Epithelial cell of proximal tubule (primary cell): ENCODE results near the gene WDR5. TPM values are rescaled to one million over a fixed set of nuclear protein-coding genes. Genes with fewer than 3 reads are reported as not detected.

Experiments used
- DNase-seq: peaks from one replicate; pipeline ENCODE4 v3.0.0-alpha.2; 2011; ENCODE audit warnings: low read depth
- H3K4me3 ChIP-seq: 2 replicates; pipeline ENCODE4 v1.5.1; 2011; ENCODE audit warnings: low read depth, mild to moderate bottlenecking, low read length
- total RNA-seq: library from RNA; depleted of rRNA; stranded (reverse); fragments of >200 nt; gene quantifications from 2 replicates; pipeline ENCODE4 v1.2.3, GENCODE V29; 2015
- TF ChIP-seq, protein P1 (sequence below): conservative IDR thresholded peaks from 2 replicates; pipeline ENCODE4 v1.5.1; 2012; ENCODE audit warnings: low read depth, mild to moderate bottlenecking, low read length

WDR5 gene
- total RNA-seq, 1 donor from 2014 or later = 29.1 TPM

DNA sequence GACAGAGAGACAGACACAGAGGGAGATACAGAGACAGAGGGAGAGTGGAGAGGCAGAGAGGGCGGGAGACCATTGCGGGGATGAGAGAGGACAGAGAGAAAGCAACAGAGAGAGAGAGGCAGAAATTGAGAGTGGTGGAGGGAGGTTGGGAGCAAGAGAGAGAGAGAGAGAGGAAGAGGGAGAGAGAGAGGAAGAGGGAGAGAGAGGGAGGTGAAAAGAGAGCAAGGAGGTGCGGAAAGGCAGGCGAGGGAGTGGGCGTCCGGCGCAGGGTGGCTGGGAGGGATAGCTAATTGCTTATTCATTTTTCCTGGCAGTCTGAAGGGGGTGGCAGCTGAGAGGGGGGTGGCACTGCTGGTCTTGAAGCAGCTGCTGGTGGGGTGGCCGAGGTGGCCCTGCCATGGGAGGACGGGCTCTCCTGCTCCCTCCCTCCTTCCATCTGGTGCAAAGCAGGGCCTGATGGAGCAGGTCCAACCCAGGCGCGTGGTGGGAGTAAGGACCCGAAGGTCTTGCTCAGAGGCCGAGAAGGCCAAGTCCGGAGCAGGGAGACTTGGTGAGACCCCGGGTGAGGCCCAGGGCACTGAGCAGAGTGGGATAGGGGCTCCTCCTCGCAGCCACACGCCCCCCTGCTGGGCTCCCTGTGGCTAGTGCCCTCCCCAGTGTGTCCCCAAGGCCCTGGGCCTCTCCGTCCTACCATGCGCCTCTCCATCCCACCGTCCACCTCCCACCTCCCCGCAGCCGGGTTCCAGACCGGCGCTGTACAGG is 53.8 kb downstream of the WDR5 start:
- DNase-seq = no peak
- TF ChIP-seq, protein P1, sequence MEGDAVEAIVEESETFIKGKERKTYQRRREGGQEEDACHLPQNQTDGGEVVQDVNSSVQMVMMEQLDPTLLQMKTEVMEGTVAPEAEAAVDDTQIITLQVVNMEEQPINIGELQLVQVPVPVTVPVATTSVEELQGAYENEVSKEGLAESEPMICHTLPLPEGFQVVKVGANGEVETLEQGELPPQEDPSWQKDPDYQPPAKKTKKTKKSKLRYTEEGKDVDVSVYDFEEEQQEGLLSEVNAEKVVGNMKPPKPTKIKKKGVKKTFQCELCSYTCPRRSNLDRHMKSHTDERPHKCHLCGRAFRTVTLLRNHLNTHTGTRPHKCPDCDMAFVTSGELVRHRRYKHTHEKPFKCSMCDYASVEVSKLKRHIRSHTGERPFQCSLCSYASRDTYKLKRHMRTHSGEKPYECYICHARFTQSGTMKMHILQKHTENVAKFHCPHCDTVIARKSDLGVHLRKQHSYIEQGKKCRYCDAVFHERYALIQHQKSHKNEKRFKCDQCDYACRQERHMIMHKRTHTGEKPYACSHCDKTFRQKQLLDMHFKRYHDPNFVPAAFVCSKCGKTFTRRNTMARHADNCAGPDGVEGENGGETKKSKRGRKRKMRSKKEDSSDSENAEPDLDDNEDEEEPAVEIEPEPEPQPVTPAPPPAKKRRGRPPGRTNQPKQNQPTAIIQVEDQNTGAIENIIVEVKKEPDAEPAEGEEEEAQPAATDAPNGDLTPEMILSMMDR = no peak
- no peak overlapping the region for H3K4me3 ChIP-seq

DNA sequence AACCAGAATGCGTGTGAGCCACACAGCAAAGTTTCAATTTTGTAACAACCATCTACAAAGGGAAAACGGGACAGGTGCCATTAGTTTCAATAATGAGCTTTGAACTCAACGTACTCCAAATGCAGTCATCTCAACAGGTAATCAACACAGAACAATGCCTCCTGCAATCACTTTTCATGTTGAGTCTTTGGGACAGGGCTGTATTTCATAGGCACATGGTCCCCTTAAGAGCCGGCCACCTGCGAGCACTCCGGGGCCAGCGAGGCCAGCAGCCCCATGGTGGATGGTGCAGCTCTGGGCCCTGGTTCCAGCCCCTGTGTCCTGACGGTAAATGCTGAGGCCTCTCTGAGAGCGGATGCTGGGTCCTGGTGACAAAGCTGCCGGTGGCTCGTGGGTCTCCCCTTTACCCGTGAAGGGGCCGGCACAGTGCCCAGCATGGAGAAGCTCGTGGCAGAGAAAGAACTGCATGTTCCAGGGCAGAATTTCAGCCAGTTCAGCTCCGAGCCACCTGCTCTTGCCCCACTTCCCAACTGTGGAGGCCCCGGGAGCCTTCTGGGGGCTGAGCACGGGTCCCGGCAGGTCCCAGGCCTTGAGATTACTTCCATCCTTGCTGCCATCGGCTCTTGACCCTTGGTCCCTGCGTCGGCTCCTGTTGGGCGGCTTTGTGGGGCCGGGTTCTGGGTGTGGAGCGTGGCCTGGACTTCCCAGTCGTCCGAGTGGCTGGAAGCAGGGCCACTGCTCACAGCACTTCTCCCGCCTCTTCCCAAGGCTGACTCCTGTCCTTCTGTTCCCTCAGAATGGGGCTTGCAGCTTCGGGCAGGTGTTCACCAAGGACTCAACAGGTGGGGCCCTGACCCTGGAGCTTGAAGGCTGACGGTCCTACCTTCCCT is 54.6 kb downstream of the WDR5 start:
- no peak overlapping the region for H3K4me3 ChIP-seq
- TF ChIP-seq, protein P1 = no peak
- DNase-seq = no peak

DNA sequence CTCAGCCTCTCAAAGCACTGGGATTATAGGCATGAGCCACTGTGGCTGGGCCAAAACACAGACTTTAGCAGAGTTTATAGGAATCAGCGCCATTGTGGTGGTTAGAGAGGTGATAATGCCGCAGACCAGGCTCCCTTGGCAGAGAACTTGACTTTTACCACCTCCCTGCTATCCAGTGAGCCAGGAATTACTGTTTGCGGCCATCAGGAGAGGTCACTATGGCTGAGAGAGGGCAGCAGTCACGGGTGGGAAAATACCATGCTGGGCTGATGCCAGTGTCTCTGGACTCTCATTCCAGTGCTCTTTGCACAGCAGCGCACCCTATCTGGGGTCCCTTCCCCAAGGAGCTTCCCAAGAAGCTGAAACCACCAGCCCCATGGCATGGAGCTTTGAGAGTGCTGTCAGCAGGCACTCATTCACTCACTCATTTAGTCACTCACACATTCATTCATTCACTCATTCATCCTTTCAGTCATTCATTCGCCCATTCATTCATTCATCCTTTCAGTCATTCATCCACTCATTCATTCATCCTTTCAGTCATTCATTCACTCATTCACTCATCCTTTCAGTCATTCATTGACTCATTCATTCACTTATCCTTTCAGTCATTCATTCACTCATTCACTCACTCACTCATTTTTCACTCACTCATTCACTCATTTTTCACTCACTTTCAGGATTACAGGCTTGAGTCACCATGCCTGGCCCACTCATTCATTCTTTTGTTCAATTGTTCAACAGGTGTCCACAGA is 55.8 kb downstream of the WDR5 start:
- H3K4me3 ChIP-seq = no peak overlapping the region
- TF ChIP-seq, protein P1 = no peak
- no peak for DNase-seq

DNA sequence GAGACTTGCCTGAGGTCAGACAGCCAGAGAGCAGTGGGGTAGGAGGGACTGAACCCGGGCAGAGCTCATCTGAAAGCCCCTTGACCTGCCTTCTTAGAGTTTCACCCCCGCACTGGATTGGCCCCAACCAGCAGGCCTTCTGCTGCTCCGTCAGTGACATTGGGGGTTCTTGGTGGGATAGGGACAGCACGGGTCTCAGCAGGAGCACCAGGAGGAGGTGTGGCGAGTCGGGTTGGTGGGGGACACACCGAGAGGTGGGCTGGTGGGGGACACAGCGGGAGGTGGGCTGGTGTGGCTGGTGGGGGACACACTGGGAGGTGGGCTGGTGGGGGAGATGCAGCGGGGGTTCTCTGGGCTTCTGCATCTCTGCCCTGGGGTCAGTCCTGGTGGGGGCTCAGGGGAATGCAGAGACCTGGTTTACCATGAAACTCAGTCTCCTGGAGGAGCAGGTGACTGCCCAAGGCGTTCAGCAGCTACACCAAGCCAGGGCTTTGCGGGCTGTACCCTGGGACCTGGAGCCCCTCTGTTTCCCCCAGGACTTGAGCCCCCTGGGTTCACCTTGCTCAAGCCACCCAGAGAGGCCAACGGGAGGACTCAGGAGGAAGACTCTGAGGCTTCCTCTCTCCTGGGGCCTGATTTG is 56.5 kb downstream of the WDR5 start:
- no peak for DNase-seq
- H3K4me3 ChIP-seq = no peak overlapping the region
- TF ChIP-seq, protein P1 = no peak

DNA sequence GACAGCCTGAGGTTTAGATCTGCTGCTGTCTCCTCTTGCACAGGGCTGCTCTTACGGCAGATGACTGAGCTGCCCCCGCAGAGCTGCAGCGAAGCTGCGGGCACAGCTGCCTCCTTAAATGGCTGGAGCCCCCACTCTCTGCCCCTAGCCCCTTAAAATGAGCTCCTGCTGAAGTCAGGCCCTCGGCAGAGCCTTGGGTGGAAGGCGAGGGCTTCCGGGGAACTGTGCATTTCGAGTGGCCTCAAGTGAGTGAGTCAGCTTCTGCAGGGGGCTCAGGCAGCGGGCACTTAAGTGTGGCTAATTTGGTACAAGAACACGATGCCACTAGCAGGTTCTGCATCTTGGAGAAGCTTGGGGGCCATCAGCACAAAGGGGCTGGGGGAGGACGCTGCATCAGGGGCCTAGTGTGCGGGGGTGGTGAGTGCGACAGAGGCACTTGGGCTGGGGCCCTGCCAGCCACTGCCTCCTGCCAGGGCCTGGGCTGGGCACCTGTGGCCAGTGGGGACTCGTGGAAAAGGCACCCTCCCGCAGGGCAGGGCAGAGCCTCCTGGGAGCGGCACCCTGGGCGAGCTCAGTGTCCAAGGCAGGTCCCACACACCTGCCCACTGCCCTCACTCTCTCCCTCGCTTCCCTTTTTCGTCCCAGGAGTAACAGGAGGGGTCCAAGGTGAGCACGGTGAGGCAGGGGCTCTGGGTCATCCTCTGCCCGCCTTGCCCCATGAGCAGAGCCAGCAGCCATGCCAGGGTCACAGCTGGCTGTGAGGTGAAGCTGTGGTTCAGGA is 57.3 kb downstream of the WDR5 start:
- no peak for DNase-seq
- TF ChIP-seq, protein P1 = no peak
- no peak overlapping the region for H3K4me3 ChIP-seq
